ENCODE measurements around the gene YIPF1. TPM values are rescaled to one million over a fixed set of nuclear protein-coding genes. Genes with fewer than 3 reads are reported as not detected.

Gene YIPF1
- total RNA-seq, 4 donors from 2014 or later = 17.8 to 31.2 (median 24.4) TPM

DNA sequence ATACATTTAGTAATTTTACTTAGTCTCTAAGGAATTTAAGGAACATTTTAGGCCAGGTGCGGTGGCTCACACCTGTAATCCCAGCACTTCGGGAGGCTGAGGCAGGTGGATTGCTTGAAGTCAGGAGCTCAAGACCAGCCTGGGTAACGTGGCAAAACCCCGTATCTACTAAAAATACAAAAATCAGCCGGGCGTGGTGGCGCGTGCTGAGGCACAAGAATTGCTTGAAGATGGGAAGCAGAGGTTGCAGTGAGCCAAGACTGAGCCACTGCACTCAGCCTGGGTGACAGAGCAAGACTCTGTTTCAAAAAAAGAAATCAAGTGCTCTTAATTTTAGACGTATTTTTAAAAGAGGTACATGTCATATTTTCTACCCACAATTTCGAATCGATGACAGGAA is 54.8 kb downstream of the YIPF1 start:
- Histone ChIP-seq H3K4me1 (peaks cover 0 to 18% (median 5%) of the 10 kb centered on the region in 4 donors), H3K4me3 (no peak overlapping the region), H3K9me3 (no peaks in the 10 kb centered on the region), H3K27ac (no peak overlapping the region), H3K36me3 (peaks cover 0 to 19% (median 0%) of the 10 kb centered on the region in 3 donors), H3K27me3 (no peaks in the 10 kb centered on the region)
- DNase-seq (ENCODE audit: low spot score in 2 of 2) = no peak
- 94% methylated on average over 11 of the region's 11 CpGs for WGBS, 2 donors
- TF ChIP-seq, protein P1, sequence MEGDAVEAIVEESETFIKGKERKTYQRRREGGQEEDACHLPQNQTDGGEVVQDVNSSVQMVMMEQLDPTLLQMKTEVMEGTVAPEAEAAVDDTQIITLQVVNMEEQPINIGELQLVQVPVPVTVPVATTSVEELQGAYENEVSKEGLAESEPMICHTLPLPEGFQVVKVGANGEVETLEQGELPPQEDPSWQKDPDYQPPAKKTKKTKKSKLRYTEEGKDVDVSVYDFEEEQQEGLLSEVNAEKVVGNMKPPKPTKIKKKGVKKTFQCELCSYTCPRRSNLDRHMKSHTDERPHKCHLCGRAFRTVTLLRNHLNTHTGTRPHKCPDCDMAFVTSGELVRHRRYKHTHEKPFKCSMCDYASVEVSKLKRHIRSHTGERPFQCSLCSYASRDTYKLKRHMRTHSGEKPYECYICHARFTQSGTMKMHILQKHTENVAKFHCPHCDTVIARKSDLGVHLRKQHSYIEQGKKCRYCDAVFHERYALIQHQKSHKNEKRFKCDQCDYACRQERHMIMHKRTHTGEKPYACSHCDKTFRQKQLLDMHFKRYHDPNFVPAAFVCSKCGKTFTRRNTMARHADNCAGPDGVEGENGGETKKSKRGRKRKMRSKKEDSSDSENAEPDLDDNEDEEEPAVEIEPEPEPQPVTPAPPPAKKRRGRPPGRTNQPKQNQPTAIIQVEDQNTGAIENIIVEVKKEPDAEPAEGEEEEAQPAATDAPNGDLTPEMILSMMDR (IDR thresholded peaks at IDR 0.05) = no peak
- no peak for TF ChIP-seq POLR2A (IDR thresholded peaks at IDR 0.05)
- no peak for TF ChIP-seq EP300 (IDR thresholded peaks at IDR 0.05)

DNA sequence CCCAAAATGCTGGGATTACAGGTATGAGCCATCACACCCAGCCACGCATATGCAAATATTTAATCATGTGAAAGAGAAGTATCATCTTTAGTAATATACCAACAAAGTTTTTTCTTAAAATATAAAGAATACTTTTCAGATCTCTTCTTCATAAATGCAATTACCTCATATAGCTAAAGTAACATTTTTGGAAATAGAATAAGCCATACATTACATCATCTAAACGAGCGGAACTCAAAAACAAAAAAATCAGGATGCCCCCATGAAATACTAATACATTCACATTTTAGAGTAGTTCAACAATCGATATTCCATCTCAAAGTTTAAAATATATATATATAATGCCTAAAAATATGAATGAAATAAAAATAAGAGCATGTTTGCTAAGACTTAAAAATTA is 56.2 kb downstream of the YIPF1 start:
- no peak for DNase-seq (ENCODE audit: low spot score in 2 of 2)
- Histone ChIP-seq H3K4me3 (no peak overlapping the region), H3K27ac (no peak overlapping the region), H3K27me3 (no peaks in the 10 kb centered on the region), H3K9me3 (no peaks in the 10 kb centered on the region), H3K4me1 (peaks cover 0 to 18% (median 5%) of the 10 kb centered on the region in 4 donors), H3K36me3 (peaks cover 0 to 31% (median 0%) of the 10 kb centered on the region in 3 donors)
- TF ChIP-seq POLR2A (IDR thresholded peaks at IDR 0.05) (no peak), EP300 (IDR thresholded peaks at IDR 0.05) (no peak)
- WGBS, 2 donors = 94 to 97% methylated on average over 4 of the region's 4 CpGs

DNA sequence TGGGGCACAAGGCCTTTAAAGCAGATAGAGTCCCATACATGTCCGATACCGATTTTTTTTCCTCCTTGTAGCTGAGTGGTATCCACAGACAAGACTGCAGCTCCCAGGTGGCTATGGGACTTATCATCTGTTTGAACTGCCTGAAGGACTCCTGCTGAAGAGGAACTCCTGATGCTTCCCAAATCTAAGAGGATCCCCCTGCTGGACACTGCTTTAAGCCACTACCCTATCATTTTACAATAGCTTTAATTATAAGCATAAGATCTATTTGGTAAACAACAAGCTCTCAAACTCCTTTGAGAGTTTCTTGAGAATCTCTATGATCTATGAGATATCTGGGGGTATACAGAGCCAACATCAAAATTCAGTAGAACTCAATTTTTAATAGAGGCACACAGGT is 63.2 kb downstream of the YIPF1 start:
- H3K9me3 ChIP-seq = no peaks in the 10 kb centered on the region
- no peak overlapping the region for H3K27ac ChIP-seq
- DNase-seq (ENCODE audit: low spot score in 2 of 2) = no peak
- no peaks in the 10 kb centered on the region for H3K4me1 ChIP-seq
- H3K4me3 ChIP-seq = no peak overlapping the region
- TF ChIP-seq, protein P1 (IDR thresholded peaks at IDR 0.05) = no peak
- no peak for TF ChIP-seq EP300 (IDR thresholded peaks at IDR 0.05)
- TF ChIP-seq POLR2A (IDR thresholded peaks at IDR 0.05) = no peak
- H3K36me3 ChIP-seq = peaks cover 0 to 67% (median 9%) of the 10 kb centered on the region in 3 donors
- WGBS, 2 donors = 96% methylated on average over 2 of the region's 2 CpGs
- no peaks in the 10 kb centered on the region for H3K27me3 ChIP-seq

DNA sequence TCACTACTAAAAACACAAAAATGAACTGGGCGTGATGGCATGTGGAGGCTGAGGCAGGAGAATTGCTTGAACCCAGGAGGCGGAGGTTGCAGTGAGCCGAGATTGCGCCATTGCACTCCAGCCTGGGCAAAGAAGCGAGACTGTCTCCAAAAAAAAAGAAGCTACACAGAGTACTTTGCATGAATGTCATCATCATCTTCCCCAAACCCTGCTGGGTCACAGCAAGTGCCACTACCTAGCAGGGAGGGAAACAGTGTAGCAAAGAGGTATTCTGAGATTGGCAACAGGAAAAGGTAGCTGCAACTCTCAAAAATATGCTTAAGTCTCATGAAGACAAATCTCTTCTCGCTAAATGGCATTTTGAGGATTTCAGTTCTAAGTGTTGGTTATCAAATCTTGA is 64.3 kb downstream of the YIPF1 start:
- Histone ChIP-seq H3K4me1 (no peaks in the 10 kb centered on the region), H3K4me3 (no peak overlapping the region), H3K36me3 (peaks cover 0 to 62% (median 9%) of the 10 kb centered on the region in 3 donors), H3K9me3 (no peaks in the 10 kb centered on the region), H3K27me3 (no peaks in the 10 kb centered on the region), H3K27ac (no peak overlapping the region)
- TF ChIP-seq, protein P1 (IDR thresholded peaks at IDR 0.05) = no peak
- TF ChIP-seq EP300 (IDR thresholded peaks at IDR 0.05) = no peak
- no peak for TF ChIP-seq POLR2A (IDR thresholded peaks at IDR 0.05)
- DNase-seq (ENCODE audit: low spot score in 2 of 2) = no peak
- 95% methylated on average over 6 of the region's 6 CpGs for WGBS, 2 donors

DNA sequence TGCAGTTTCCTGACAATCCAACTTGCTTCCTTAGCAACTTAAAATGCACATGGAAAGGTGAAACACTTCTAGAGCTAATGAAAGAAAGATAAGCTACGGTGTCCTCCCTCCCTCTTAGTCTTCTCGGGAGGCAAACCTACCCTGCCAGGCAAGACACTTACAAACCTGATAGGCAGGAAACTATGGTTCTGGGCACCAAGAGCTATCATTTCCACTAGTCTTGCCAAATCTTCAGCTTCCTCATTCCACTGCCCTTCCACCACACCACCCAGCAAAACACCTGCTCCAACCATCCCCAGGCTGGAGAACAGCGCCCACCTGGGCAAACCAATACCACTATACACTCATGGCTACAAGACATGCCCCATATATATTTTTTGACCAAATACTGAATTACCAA is 66.7 kb downstream of the YIPF1 start:
- Histone ChIP-seq H3K4me3 (no peak overlapping the region), H3K4me1 (no peaks in the 10 kb centered on the region), H3K27ac (no peak overlapping the region), H3K36me3 (peaks cover 0 to 60% (median 9%) of the 10 kb centered on the region in 3 donors), H3K9me3 (no peaks in the 10 kb centered on the region), H3K27me3 (no peaks in the 10 kb centered on the region)
- no peak for DNase-seq (ENCODE audit: low spot score in 2 of 2)
- TF ChIP-seq POLR2A (IDR thresholded peaks at IDR 0.05) = no peak
- TF ChIP-seq, protein P1 (IDR thresholded peaks at IDR 0.05) = no peak
- TF ChIP-seq EP300 (IDR thresholded peaks at IDR 0.05) = no peak
- WGBS, 2 donors = 93 to 97% methylated on average over 3 of the region's 3 CpGs

DNA sequence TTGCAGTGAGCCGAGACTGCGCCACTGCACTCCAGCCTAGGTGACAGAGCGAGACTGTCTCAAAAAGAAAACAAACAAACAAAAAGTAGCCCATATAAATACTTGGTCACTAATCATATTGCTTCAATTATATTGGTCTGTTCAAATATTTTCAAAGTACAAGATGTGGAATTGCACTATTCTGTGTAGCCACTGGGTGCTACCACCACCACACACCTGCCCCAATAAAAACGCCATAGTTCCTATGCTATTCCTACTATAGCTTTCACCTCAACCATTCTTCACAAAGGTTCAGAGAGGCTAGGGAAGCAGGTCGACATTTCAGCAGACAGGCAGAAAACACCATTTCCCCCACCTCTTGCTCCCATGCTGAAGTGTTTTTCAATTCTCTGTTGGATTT is 68.2 kb downstream of the YIPF1 start:
- no peak overlapping the region for H3K4me3 ChIP-seq
- TF ChIP-seq EP300 (IDR thresholded peaks at IDR 0.05) = no peak
- TF ChIP-seq, protein P1 (IDR thresholded peaks at IDR 0.05) = no peak
- no peak for TF ChIP-seq POLR2A (IDR thresholded peaks at IDR 0.05)
- no peak overlapping the region for H3K27ac ChIP-seq
- no peak for DNase-seq (ENCODE audit: low spot score in 2 of 2)
- no peaks in the 10 kb centered on the region for H3K9me3 ChIP-seq
- H3K27me3 ChIP-seq = no peaks in the 10 kb centered on the region
- H3K4me1 ChIP-seq = no peaks in the 10 kb centered on the region
- WGBS, 2 donors = 95 to 96% methylated on average over 5 of the region's 5 CpGs
- peaks cover 0 to 67% (median 9%) of the 10 kb centered on the region in 3 donors for H3K36me3 ChIP-seq

Data from tibial nerve (tissue), 4 donors.